Measurements from ENCODE around the gene DLG5.
"Not testable (repeated sequence)": the region's sequence is repeated elsewhere in the genome, so short reads cannot be mapped to it uniquely, and the experiment has no call there.

Gene DLG5

GRCh38 chr10:77773631-77774426 lies 152.7 kb downstream of the DLG5 start:
- no CpG with 5 or more reads among the region's 12 CpGs for WGBS (ENCODE audit: extremely low coverage, insufficient coverage, insufficient read length)

GRCh38 chr10:77772852-77773600 lies 153.5 kb downstream of the DLG5 start:
- H3K9ac ChIP-seq (ENCODE audit: low read length); H3K9me3 ChIP-seq (ENCODE audit: insufficient read depth, low read depth, low read length); DNase-seq; H3K18ac ChIP-seq (ENCODE audit: low read length); H2AFZ ChIP-seq (ENCODE audit: insufficient read depth, low read length, poor library complexity); H4K91ac ChIP-seq (ENCODE audit: low read depth, low read length); H3K27ac ChIP-seq (ENCODE audit: low read depth, low read length); H3K14ac ChIP-seq (ENCODE audit: low read length); H4K8ac ChIP-seq (ENCODE audit: low read depth, low read length); H3K4me2 ChIP-seq (ENCODE audit: low read length); H3K23ac ChIP-seq (ENCODE audit: low read length); H3K4me1 ChIP-seq (ENCODE audit: control insufficient read depth in 1 of 2, insufficient read depth in 2 of 2, low read length in 2 of 2); H2BK12ac ChIP-seq (ENCODE audit: low read length); H3K79me2 ChIP-seq (ENCODE audit: control insufficient read depth, insufficient read depth, low read length, poor library complexity); H4K12ac ChIP-seq (ENCODE audit: low read depth, low read length); H3K4ac ChIP-seq (ENCODE audit: low read depth, low read length); H3K36me3 ChIP-seq (ENCODE audit: control insufficient read depth in 1 of 2, insufficient read depth in 2 of 2, low read length in 2 of 2); H2BK5ac ChIP-seq (ENCODE audit: low read depth, low read length, poor library complexity); H2AK5ac ChIP-seq (ENCODE audit: low read length); H2BK120ac ChIP-seq (ENCODE audit: insufficient read depth, low read length, poor library complexity); H3K79me1 ChIP-seq (ENCODE audit: low read length); H3K27me3 ChIP-seq (ENCODE audit: insufficient read depth, low read length); H3K4me3 ChIP-seq (ENCODE audit: low read depth, low read length): not testable (repeated sequence)
- no CpG with 5 or more reads among the region's 17 CpGs for WGBS (ENCODE audit: extremely low coverage, insufficient coverage, insufficient read length)

More at GRCh38 chr10:77773631-77774426, 152.7 kb downstream of the DLG5 start:
- Histone ChIP-seq H3K27ac (ENCODE audit: low read depth, low read length) (no peak overlapping the region), H3K4ac (ENCODE audit: low read depth, low read length) (no peak overlapping the region), H3K27me3 (ENCODE audit: insufficient read depth, low read length) (no peaks in the 10 kb centered on the region), H3K14ac (ENCODE audit: low read length) (no peak overlapping the region), H3K79me2 (ENCODE audit: control insufficient read depth, insufficient read depth, low read length, poor library complexity) (no peaks in the 10 kb centered on the region), H3K79me1 (ENCODE audit: low read length) (no peaks in the 10 kb centered on the region), H4K12ac (ENCODE audit: low read depth, low read length) (no peak overlapping the region), H4K91ac (ENCODE audit: low read depth, low read length) (no peak overlapping the region), H3K9me3 (ENCODE audit: insufficient read depth, low read depth, low read length) (peaks cover 5% of the 10 kb centered on the region), H2BK12ac (ENCODE audit: low read length) (no peak overlapping the region), H2BK5ac (ENCODE audit: low read depth, low read length, poor library complexity) (no peak overlapping the region), H3K36me3 (ENCODE audit: control insufficient read depth in 1 of 2, insufficient read depth in 2 of 2, low read length in 2 of 2) (peaks cover 0 to 3% of the 10 kb centered on the region in 2 experiments), H2AFZ (ENCODE audit: insufficient read depth, low read length, poor library complexity) (no peak overlapping the region), H3K9ac (ENCODE audit: low read length) (no peak overlapping the region), H3K4me3 (ENCODE audit: low read depth, low read length) (no peak overlapping the region), H3K18ac (ENCODE audit: low read length) (no peak overlapping the region), H4K8ac (ENCODE audit: low read depth, low read length) (no peak overlapping the region), H2AK5ac (ENCODE audit: low read length) (no peak overlapping the region), H3K23ac (ENCODE audit: low read length) (no peak overlapping the region), H3K4me2 (ENCODE audit: low read length) (no peak overlapping the region), H2BK120ac (ENCODE audit: insufficient read depth, low read length, poor library complexity) (no peak overlapping the region), H3K4me1 (ENCODE audit: control insufficient read depth in 1 of 2, insufficient read depth in 2 of 2, low read length in 2 of 2) (peaks cover 2% of the 10 kb centered on the region in 2 experiments)
- peak; percentile 67 to 79 for DNase-seq

DNA sequence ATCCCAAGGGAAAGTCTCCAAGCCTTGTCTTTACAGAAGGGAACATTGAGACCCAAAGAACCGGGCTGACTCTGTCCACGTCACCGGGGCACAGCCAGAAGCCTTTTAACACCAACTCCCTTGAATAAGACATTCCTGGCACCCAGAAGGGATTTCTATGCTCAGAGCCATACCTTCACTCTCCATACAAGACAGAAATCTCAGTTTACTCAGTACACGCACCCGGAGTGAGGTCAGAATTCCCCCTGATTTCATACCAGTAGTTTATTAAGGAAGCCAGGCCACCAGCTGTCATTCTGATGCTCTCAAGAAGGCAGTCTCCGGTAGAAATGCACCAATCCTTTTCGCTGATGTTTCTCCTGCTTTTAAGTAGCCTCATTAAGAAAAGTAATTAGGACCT lies 154.7 kb downstream of the DLG5 start:
- Histone ChIP-seq H4K8ac (ENCODE audit: low read depth, low read length) (no peak overlapping the region), H2BK5ac (ENCODE audit: low read depth, low read length, poor library complexity) (no peak overlapping the region), H2BK12ac (ENCODE audit: low read length) (no peak overlapping the region), H2AFZ (ENCODE audit: insufficient read depth, low read length, poor library complexity) (no peak overlapping the region), H3K18ac (ENCODE audit: low read length) (no peak overlapping the region), H3K27ac (ENCODE audit: low read depth, low read length) (no peak overlapping the region), H4K91ac (ENCODE audit: low read depth, low read length) (no peak overlapping the region), H2AK5ac (ENCODE audit: low read length) (no peak overlapping the region), H3K4me2 (ENCODE audit: low read length) (no peak overlapping the region), H2BK120ac (ENCODE audit: insufficient read depth, low read length, poor library complexity) (no peak overlapping the region), H3K4ac (ENCODE audit: low read depth, low read length) (no peak overlapping the region), H3K4me3 (ENCODE audit: low read depth, low read length) (no peak overlapping the region), H3K4me1 (ENCODE audit: control insufficient read depth in 1 of 2, insufficient read depth in 2 of 2, low read length in 2 of 2) (peaks cover 2% of the 10 kb centered on the region in 2 experiments), H3K79me2 (ENCODE audit: control insufficient read depth, insufficient read depth, low read length, poor library complexity) (no peaks in the 10 kb centered on the region), H3K27me3 (ENCODE audit: insufficient read depth, low read length) (no peaks in the 10 kb centered on the region), H3K9ac (ENCODE audit: low read length) (no peak overlapping the region), H3K14ac (ENCODE audit: low read length) (no peak overlapping the region), H3K79me1 (ENCODE audit: low read length) (no peaks in the 10 kb centered on the region), H4K12ac (ENCODE audit: low read depth, low read length) (no peak overlapping the region), H3K23ac (ENCODE audit: low read length) (no peak overlapping the region), H3K36me3 (ENCODE audit: control insufficient read depth in 1 of 2, insufficient read depth in 2 of 2, low read length in 2 of 2) (no peaks in the 10 kb centered on the region), H3K9me3 (ENCODE audit: insufficient read depth, low read depth, low read length) (peaks cover 5% of the 10 kb centered on the region)
- WGBS (ENCODE audit: extremely low coverage, insufficient coverage, insufficient read length) = no CpG with 5 or more reads among the region's 7 CpGs
- no peak for DNase-seq

- no peak overlapping the region for H3K4me2 ChIP-seq (ENCODE audit: low read length)
- no peak overlapping the region for H2AFZ ChIP-seq (ENCODE audit: insufficient read depth, low read length, poor library complexity)
- H3K9me3 ChIP-seq (ENCODE audit: insufficient read depth, low read depth, low read length) = peaks cover 2% of the 10 kb centered on the region
- H4K91ac ChIP-seq (ENCODE audit: low read depth, low read length) = no peak overlapping the region
- H3K27ac ChIP-seq (ENCODE audit: low read depth, low read length) = no peak overlapping the region
- no peaks in the 10 kb centered on the region for H3K27me3 ChIP-seq (ENCODE audit: insufficient read depth, low read length)
- no peak overlapping the region for H3K23ac ChIP-seq (ENCODE audit: low read length)
- H4K8ac ChIP-seq (ENCODE audit: low read depth, low read length) = no peak overlapping the region
- no peak overlapping the region for H3K14ac ChIP-seq (ENCODE audit: low read length)
- no peak overlapping the region for H3K4ac ChIP-seq (ENCODE audit: low read depth, low read length)
- no peaks in the 10 kb centered on the region for H3K79me1 ChIP-seq (ENCODE audit: low read length)
- WGBS (ENCODE audit: extremely low coverage, insufficient coverage, insufficient read length) = no CpG with 5 or more reads among the region's 4 CpGs
- H3K79me2 ChIP-seq (ENCODE audit: control insufficient read depth, insufficient read depth, low read length, poor library complexity) = no peaks in the 10 kb centered on the region
- H3K36me3 ChIP-seq (ENCODE audit: control insufficient read depth in 1 of 2, insufficient read depth in 2 of 2, low read length in 2 of 2) = no peaks in the 10 kb centered on the region
- H3K4me3 ChIP-seq (ENCODE audit: low read depth, low read length) = no peak overlapping the region
- no peak overlapping the region for H2BK5ac ChIP-seq (ENCODE audit: low read depth, low read length, poor library complexity)
- no peak overlapping the region for H3K18ac ChIP-seq (ENCODE audit: low read length)
- H2AK5ac ChIP-seq (ENCODE audit: low read length) = no peak overlapping the region
- no peak overlapping the region for H3K9ac ChIP-seq (ENCODE audit: low read length)
- H3K4me1 ChIP-seq (ENCODE audit: control insufficient read depth in 1 of 2, insufficient read depth in 2 of 2, low read length in 2 of 2) = peaks cover 2% of the 10 kb centered on the region in 2 experiments
- H4K12ac ChIP-seq (ENCODE audit: low read depth, low read length) = no peak overlapping the region
- no peak for DNase-seq
- H2BK12ac ChIP-seq (ENCODE audit: low read length) = no peak overlapping the region
- H2BK120ac ChIP-seq (ENCODE audit: insufficient read depth, low read length, poor library complexity) = no peak overlapping the region
Measured at GRCh38 chr10:77771450-77771849, 155.1 kb downstream of the DLG5 start.
